Measurements from ENCODE around the gene BCL6B.
A peak's percentile ranks its signal among the peaks of the same experiment; 100 is the strongest.

- TF ChIP-seq MAFK (IDR thresholded peaks at IDR 0.05; ENCODE audit: low read depth, low read length) (no peak), FOS (IDR thresholded peaks at IDR 0.05; ENCODE audit: low read depth, low read length) (no peak), CEBPB (IDR thresholded peaks at IDR 0.05; ENCODE audit: low read depth, low read length) (no peak), POLR2A (IDR thresholded peaks at IDR 0.05; ENCODE audit: low read depth, low read length) (peak; percentile 77), CTCF (conservative IDR thresholded peaks at IDR 0.05; ENCODE audit: low read depth, low read length) (no peak), MAZ (IDR thresholded peaks at IDR 0.05; ENCODE audit: borderline replicate concordance, low read depth, low read length) (no peak), RFX5 (IDR thresholded peaks at IDR 0.05; ENCODE audit: low read depth, low read length) (no peak), MXI1 (IDR thresholded peaks at IDR 0.05; ENCODE audit: borderline replicate concordance, low read depth, low read length) (no peak), RAD21 (IDR thresholded peaks at IDR 0.05; ENCODE audit: low read length) (no peak), BHLHE40 (IDR thresholded peaks at IDR 0.05; ENCODE audit: low read depth, low read length) (no peak)
Observed at GRCh38 chr17:7014995-7015958, 7.6 kb upstream of the BCL6B start.
